WTC11 (cell line): Measurements from ENCODE around the gene OXLD1. TPM values are rescaled to one million over a fixed set of nuclear protein-coding genes. Genes with fewer than 3 reads are reported as not detected.

ENCODE experiments used
- ATAC-seq: fragments of 200-7000 bp; cut with Tn5 transposase; 2 replicates; pipeline ENCODE4 v1.10.0; 2021; ENCODE audit warnings: mild to moderate bottlenecking, moderate library complexity
- CTCF ChIA-PET: fragments of 300-600 bp; sonication (Branson Sonifier 250); formaldehyde crosslinking; loops from one replicate; lab custom pipeline; 2021; ENCODE audit warnings: antibody characterized with exemption; lab: Charles Lee
- POLR2A ChIA-PET: fragments of 350-600 bp; sonication (Branson Sonifier 250); formaldehyde crosslinking; loops from one replicate; lab custom pipeline; 2021; ENCODE audit warnings: antibody characterized with exemption; lab: Charles Lee
- DNase-seq: peaks from one replicate; pipeline ENCODE4 v3.0.0; 2021; ENCODE audit warnings: low spot score
- H3K27ac Mint-ChIP-seq: 2 replicates; pipeline ENCODE4 v1.8.0; 2021; ENCODE audit warnings: mixed read lengths
- H3K27me3 Mint-ChIP-seq: 2 replicates; pipeline ENCODE4 v1.8.0; 2021; ENCODE audit warnings: low read depth, mild to moderate bottlenecking, moderate library complexity, mixed read lengths
- H3K36me3 Mint-ChIP-seq: 2 replicates; pipeline ENCODE4 v1.8.0; 2021; ENCODE audit warnings: mixed read lengths
- H3K4me1 Mint-ChIP-seq: 2 replicates; pipeline ENCODE4 v1.8.0; 2022; ENCODE audit warnings: mixed read lengths
- H3K4me3 Mint-ChIP-seq: 2 replicates; pipeline ENCODE4 v1.8.0; 2021; ENCODE audit warnings: mild to moderate bottlenecking, moderate library complexity, mixed read lengths
- H3K9me3 Mint-ChIP-seq: 2 replicates; pipeline ENCODE4 v1.8.0; 2021; ENCODE audit warnings: mixed read lengths
- ESRRA ChIP-seq: sonication (generic); formaldehyde crosslinking; IDR thresholded peaks from 2 replicates; pipeline ENCODE4 v1.8.1; 2022; ENCODE audit warnings: mild to moderate bottlenecking, missing genetic modification reagents, borderline replicate concordance
- ETV6 ChIP-seq: sonication (generic); formaldehyde crosslinking; IDR thresholded peaks from 2 replicates; pipeline ENCODE4 v1.8.1; 2022; ENCODE audit warnings: mild to moderate bottlenecking, missing genetic modification reagents
- FOXP1 ChIP-seq: sonication (generic); formaldehyde crosslinking; IDR thresholded peaks from 2 replicates; pipeline ENCODE4 v1.8.0; 2022; ENCODE audit warnings: missing genetic modification reagents, mild to moderate bottlenecking, moderate library complexity, borderline replicate concordance
- MLX ChIP-seq: sonication (generic); formaldehyde crosslinking; IDR thresholded peaks from 2 replicates; pipeline ENCODE4 v1.8.1; 2023; ENCODE audit warnings: mild to moderate bottlenecking, missing genetic modification reagents, moderate library complexity
- SOX15 ChIP-seq: fragments of 250-450 bp; sonication (Bioruptor Pico); IDR thresholded peaks from 2 replicates; pipeline ENCODE4 v1.9.0; 2021; ENCODE audit warnings: mild to moderate bottlenecking
- ZNF121 ChIP-seq: sonication (generic); formaldehyde crosslinking; IDR thresholded peaks from 2 replicates; pipeline ENCODE4 v1.8.0; 2023; ENCODE audit warnings: missing genetic modification reagents
- ZNF396 ChIP-seq: fragments of 250-450 bp; sonication (Bioruptor Pico); IDR thresholded peaks from 2 replicates; pipeline ENCODE4 v1.8.0; 2021; ENCODE audit warnings: mild to moderate bottlenecking, moderate library complexity, borderline replicate concordance
- total RNA-seq: library from RNA; stranded (reverse); gene quantifications from 3 replicates; pipeline ENCODE4 v1.2.3, GENCODE V29; 2021
- TF ChIP-seq, protein P1 (sequence below): sonication (generic); formaldehyde crosslinking; IDR thresholded peaks from 2 replicates; pipeline ENCODE4 v1.8.0; 2022; ENCODE audit warnings: mild to moderate bottlenecking, missing genetic modification reagents
- TF ChIP-seq, protein P2 (sequence below): sonication (generic); formaldehyde crosslinking; IDR thresholded peaks from 2 replicates; pipeline ENCODE4 v1.8.0; 2022; ENCODE audit warnings: missing genetic modification reagents
- TF ChIP-seq, protein P3 (sequence below): sonication (generic); formaldehyde crosslinking; IDR thresholded peaks from 2 replicates; pipeline ENCODE4 v1.8.1; 2022; ENCODE audit warnings: low read depth, missing genetic modification reagents, borderline replicate concordance
- TF ChIP-seq, protein P4 (sequence below): sonication (generic); formaldehyde crosslinking; IDR thresholded peaks from 2 replicates; pipeline ENCODE4 v1.8.1; 2022; ENCODE audit warnings: mild to moderate bottlenecking, missing genetic modification reagents, moderate library complexity, borderline replicate concordance

The OXLD1 gene
- total RNA-seq, 1 experiment from 2014 or later: 49.6 TPM

GRCh38 chr17:81647640-81648012, 18.8 kb downstream of the OXLD1 start:
- no peaks in the 10 kb centered on the region for H3K36me3 Mint-ChIP-seq
- H3K27ac Mint-ChIP-seq: no peak overlapping the region
- CTCF ChIA-PET: interaction anchor here (1.4 to 2.0 kb wide), 2 partner anchors 20 to 64 kb away, joined by 3 to 5 read pairs; no protein-coding TSS in a partner anchor
- POLR2A ChIA-PET: interaction anchor here (1.4 kb wide), 1 partner anchor 11 kb away, joined by 4 read pairs; the partner anchor contains the start of genes NPLOC4 and TSPAN10
- H3K4me3 Mint-ChIP-seq: peak overlapping the region; percentile 55
- TF ChIP-seq ZNF121 (CRISPR knock-in tag) (0 out of 2 replicates have a peak, but pooled peaks have one; percentile 3), FOXP1 (CRISPR knock-in tag) (peak; percentile 50; the same call in 1 of the 2 replicates), ZNF396 (CRISPR knock-in tag) (no peak), ETV6 (CRISPR knock-in tag) (0 out of 2 replicates have a peak, but pooled peaks have one; percentile 52)
- TF ChIP-seq, protein P1, sequence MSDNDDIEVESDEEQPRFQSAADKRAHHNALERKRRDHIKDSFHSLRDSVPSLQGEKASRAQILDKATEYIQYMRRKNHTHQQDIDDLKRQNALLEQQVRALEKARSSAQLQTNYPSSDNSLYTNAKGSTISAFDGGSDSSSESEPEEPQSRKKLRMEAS (CRISPR knock-in tag): peak; percentile 61; the same call in 1 of the 2 replicates
- TF ChIP-seq, protein P2, sequence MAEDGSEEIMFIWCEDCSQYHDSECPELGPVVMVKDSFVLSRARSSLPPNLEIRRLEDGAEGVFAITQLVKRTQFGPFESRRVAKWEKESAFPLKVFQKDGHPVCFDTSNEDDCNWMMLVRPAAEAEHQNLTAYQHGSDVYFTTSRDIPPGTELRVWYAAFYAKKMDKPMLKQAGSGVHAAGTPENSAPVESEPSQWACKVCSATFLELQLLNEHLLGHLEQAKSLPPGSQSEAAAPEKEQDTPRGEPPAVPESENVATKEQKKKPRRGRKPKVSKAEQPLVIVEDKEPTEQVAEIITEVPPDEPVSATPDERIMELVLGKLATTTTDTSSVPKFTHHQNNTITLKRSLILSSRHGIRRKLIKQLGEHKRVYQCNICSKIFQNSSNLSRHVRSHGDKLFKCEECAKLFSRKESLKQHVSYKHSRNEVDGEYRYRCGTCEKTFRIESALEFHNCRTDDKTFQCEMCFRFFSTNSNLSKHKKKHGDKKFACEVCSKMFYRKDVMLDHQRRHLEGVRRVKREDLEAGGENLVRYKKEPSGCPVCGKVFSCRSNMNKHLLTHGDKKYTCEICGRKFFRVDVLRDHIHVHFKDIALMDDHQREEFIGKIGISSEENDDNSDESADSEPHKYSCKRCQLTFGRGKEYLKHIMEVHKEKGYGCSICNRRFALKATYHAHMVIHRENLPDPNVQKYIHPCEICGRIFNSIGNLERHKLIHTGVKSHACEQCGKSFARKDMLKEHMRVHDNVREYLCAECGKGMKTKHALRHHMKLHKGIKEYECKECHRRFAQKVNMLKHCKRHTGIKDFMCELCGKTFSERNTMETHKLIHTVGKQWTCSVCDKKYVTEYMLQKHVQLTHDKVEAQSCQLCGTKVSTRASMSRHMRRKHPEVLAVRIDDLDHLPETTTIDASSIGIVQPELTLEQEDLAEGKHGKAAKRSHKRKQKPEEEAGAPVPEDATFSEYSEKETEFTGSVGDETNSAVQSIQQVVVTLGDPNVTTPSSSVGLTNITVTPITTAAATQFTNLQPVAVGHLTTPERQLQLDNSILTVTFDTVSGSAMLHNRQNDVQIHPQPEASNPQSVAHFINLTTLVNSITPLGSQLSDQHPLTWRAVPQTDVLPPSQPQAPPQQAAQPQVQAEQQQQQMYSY (CRISPR knock-in tag): 0 out of 2 replicates have a peak, but pooled peaks have one; percentile 27
- peaks cover 16% of the 10 kb centered on the region for H3K4me1 Mint-ChIP-seq
- H3K9me3 Mint-ChIP-seq: no peaks in the 10 kb centered on the region
- ATAC-seq: peak; percentile 6
- peaks cover 42% of the 10 kb centered on the region for H3K27me3 Mint-ChIP-seq
- no peak for DNase-seq

GRCh38 chr17:81646869-81647600, 19.4 kb downstream of the OXLD1 start:
- DNase-seq (no peak), ATAC-seq (peak; percentile 14)
- Mint-ChIP-seq H3K4me3 (peak overlapping the region; percentile 55), H3K4me1 (peaks cover 16% of the 10 kb centered on the region), H3K9me3 (no peaks in the 10 kb centered on the region), H3K27me3 (peaks cover 42% of the 10 kb centered on the region), H3K27ac (no peak overlapping the region), H3K36me3 (no peaks in the 10 kb centered on the region)
- CTCF ChIA-PET: interaction anchor here (1.4 to 2.0 kb wide), 2 partner anchors 21 to 64 kb away, joined by 3 to 5 read pairs; no protein-coding TSS in a partner anchor
- TF ChIP-seq ESRRA (CRISPR knock-in tag) (no peak), MLX (CRISPR knock-in tag) (no peak), SOX15 (CRISPR knock-in tag) (no peak)
- TF ChIP-seq, protein P3, sequence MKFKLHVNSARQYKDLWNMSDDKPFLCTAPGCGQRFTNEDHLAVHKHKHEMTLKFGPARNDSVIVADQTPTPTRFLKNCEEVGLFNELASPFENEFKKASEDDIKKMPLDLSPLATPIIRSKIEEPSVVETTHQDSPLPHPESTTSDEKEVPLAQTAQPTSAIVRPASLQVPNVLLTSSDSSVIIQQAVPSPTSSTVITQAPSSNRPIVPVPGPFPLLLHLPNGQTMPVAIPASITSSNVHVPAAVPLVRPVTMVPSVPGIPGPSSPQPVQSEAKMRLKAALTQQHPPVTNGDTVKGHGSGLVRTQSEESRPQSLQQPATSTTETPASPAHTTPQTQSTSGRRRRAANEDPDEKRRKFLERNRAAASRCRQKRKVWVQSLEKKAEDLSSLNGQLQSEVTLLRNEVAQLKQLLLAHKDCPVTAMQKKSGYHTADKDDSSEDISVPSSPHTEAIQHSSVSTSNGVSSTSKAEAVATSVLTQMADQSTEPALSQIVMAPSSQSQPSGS: no peak
- TF ChIP-seq, protein P4, sequence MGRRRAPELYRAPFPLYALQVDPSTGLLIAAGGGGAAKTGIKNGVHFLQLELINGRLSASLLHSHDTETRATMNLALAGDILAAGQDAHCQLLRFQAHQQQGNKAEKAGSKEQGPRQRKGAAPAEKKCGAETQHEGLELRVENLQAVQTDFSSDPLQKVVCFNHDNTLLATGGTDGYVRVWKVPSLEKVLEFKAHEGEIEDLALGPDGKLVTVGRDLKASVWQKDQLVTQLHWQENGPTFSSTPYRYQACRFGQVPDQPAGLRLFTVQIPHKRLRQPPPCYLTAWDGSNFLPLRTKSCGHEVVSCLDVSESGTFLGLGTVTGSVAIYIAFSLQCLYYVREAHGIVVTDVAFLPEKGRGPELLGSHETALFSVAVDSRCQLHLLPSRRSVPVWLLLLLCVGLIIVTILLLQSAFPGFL (CRISPR knock-in tag): no peak
- POLR2A ChIA-PET: interaction anchor here (0.7 to 1.4 kb wide), 2 partner anchors 10 to 388 kb away, joined by 4 to 6 read pairs; partner anchors contain the start of genes NPLOC4 and TSPAN10
